ENCODE data around the gene SH3GL1. TPM values are rescaled to one million over a fixed set of nuclear protein-coding genes. Genes with fewer than 3 reads are reported as not detected.
A peak's percentile ranks its signal among the peaks of the same experiment; 100 is the strongest.

SH3GL1 gene
- total and polyA plus RNA-seq, 10 of the 15 experiments (the other 5 are each of a cell fraction or from before 2014, with no cell fraction given), result 0.93 to 47.4 (median 28.4) TPM

DNA sequence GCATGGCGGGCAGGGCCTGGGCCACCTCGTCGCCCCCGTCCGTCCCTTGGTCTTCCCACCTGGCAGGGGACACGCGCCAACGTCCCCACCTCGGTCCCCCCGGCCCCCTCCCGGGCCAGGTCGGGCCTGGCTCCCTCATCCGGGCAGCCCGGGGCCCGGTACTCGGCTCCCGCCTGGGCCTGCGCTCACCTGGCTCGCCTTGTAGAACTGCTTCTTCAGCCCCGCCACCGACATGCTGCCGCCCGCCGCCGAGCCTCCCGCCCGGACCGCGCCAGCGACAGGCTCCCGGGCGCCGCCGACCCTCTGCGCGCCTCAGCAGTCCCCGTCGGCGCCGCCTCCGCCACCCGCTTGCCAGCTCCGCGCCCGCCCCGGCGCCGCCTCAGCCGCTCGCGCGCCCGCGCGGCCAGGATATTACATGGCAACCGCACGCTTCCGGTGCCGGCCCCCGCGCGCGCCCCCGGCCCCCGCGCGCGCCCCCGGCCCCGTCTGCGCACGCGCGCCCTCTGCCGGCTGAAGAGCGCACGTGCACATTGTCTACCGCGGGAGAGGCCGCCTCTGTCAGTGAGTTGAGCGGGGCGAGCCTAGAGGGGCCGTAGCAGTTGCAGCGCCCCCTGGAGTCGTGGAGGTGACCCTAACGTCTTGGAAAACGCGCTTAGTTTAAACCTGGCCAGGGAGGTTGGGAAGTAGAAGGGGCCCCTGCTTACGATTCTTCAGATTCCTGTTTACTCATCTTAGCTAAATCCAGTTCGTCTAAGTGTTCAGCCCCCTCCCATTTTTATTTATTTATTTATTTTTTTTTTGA is at the start of gene SH3GL1 (continued):
- TF ChIP-seq, protein P1, sequence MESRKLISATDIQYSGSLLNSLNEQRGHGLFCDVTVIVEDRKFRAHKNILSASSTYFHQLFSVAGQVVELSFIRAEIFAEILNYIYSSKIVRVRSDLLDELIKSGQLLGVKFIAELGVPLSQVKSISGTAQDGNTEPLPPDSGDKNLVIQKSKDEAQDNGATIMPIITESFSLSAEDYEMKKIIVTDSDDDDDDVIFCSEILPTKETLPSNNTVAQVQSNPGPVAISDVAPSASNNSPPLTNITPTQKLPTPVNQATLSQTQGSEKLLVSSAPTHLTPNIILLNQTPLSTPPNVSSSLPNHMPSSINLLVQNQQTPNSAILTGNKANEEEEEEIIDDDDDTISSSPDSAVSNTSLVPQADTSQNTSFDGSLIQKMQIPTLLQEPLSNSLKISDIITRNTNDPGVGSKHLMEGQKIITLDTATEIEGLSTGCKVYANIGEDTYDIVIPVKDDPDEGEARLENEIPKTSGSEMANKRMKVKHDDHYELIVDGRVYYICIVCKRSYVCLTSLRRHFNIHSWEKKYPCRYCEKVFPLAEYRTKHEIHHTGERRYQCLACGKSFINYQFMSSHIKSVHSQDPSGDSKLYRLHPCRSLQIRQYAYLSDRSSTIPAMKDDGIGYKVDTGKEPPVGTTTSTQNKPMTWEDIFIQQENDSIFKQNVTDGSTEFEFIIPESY (IDR thresholded peaks at IDR 0.05), result no peak
- TF ChIP-seq RELA (IDR thresholded peaks at IDR 0.05; ENCODE audit: borderline replicate concordance, partially characterized antibody) (peak; percentile 53), CHD4 (IDR thresholded peaks at IDR 0.05) (no peak), BACH1 (IDR thresholded peaks at IDR 0.05; ENCODE audit: borderline replicate concordance) (peak; percentile 85), HDGF (IDR thresholded peaks at IDR 0.05) (no peak), STAT3 (IDR thresholded peaks at IDR 0.05; ENCODE audit: low read depth, low read length) (no peak), CBX5 (IDR thresholded peaks at IDR 0.05; ENCODE audit: low read depth) (no peak), MEF2A (IDR thresholded peaks at IDR 0.05; ENCODE audit: insufficient read depth, low read depth, low read length) (peak; percentile 76), RFX5 (IDR thresholded peaks at IDR 0.05; ENCODE audit: low read depth, low read length) (no peak), ZSCAN29 (IDR thresholded peaks at IDR 0.05) (0 out of 2 replicates have a peak, but pooled peaks have one; percentile 11), ZNF24 (IDR thresholded peaks at IDR 0.05) (peak; percentile 78), ASH2L (IDR thresholded peaks at IDR 0.05; ENCODE audit: borderline replicate concordance, low read depth) (no peak), SPI1 (IDR thresholded peaks at IDR 0.05; ENCODE audit: borderline replicate concordance, insufficient read depth, low read depth, low read length) (no peak), SIN3A (IDR thresholded peaks at IDR 0.05; ENCODE audit: low read depth, low read length) (peak; percentile 82), MXI1 (IDR thresholded peaks at IDR 0.05; ENCODE audit: low read depth, low read length) (no peak), SIX5 (IDR thresholded peaks at IDR 0.05; ENCODE audit: low read depth, low read length, severe bottlenecking) (peak; percentile 24), RB1 (IDR thresholded peaks at IDR 0.05; ENCODE audit: borderline replicate concordance) (peak; percentile 88; the same call in 1 of the 2 replicates)
- TF ChIP-seq, protein P2, sequence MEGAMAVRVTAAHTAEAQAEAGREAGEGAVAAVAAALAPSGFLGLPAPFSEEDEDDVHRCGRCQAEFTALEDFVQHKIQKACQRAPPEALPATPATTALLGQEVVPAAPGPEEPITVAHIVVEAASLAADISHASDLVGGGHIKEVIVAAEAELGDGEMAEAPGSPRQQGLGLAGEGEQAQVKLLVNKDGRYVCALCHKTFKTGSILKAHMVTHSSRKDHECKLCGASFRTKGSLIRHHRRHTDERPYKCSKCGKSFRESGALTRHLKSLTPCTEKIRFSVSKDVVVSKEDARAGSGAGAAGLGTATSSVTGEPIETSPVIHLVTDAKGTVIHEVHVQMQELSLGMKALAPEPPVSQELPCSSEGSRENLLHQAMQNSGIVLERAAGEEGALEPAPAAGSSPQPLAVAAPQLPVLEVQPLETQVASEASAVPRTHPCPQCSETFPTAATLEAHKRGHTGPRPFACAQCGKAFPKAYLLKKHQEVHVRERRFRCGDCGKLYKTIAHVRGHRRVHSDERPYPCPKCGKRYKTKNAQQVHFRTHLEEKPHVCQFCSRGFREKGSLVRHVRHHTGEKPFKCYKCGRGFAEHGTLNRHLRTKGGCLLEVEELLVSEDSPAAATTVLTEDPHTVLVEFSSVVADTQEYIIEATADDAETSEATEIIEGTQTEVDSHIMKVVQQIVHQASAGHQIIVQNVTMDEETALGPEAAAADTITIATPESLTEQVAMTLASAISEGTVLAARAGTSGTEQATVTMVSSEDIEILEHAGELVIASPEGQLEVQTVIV (IDR thresholded peaks at IDR 0.05; ENCODE audit: borderline replicate concordance, partially characterized antibody), result no peak
- TF ChIP-seq, protein P3, sequence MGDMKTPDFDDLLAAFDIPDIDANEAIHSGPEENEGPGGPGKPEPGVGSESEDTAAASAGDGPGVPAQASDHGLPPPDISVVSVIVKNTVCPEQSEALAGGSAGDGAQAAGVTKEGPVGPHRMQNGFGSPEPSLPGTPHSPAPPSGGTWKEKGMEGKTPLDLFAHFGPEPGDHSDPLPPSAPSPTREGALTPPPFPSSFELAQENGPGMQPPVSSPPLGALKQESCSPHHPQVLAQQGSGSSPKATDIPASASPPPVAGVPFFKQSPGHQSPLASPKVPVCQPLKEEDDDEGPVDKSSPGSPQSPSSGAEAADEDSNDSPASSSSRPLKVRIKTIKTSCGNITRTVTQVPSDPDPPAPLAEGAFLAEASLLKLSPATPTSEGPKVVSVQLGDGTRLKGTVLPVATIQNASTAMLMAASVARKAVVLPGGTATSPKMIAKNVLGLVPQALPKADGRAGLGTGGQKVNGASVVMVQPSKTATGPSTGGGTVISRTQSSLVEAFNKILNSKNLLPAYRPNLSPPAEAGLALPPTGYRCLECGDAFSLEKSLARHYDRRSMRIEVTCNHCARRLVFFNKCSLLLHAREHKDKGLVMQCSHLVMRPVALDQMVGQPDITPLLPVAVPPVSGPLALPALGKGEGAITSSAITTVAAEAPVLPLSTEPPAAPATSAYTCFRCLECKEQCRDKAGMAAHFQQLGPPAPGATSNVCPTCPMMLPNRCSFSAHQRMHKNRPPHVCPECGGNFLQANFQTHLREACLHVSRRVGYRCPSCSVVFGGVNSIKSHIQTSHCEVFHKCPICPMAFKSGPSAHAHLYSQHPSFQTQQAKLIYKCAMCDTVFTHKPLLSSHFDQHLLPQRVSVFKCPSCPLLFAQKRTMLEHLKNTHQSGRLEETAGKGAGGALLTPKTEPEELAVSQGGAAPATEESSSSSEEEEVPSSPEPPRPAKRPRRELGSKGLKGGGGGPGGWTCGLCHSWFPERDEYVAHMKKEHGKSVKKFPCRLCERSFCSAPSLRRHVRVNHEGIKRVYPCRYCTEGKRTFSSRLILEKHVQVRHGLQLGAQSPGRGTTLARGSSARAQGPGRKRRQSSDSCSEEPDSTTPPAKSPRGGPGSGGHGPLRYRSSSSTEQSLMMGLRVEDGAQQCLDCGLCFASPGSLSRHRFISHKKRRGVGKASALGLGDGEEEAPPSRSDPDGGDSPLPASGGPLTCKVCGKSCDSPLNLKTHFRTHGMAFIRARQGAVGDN (IDR thresholded peaks at IDR 0.05), result 0 out of 2 replicates have a peak, but pooled peaks have one; percentile 37
- TF ChIP-seq, protein P4, sequence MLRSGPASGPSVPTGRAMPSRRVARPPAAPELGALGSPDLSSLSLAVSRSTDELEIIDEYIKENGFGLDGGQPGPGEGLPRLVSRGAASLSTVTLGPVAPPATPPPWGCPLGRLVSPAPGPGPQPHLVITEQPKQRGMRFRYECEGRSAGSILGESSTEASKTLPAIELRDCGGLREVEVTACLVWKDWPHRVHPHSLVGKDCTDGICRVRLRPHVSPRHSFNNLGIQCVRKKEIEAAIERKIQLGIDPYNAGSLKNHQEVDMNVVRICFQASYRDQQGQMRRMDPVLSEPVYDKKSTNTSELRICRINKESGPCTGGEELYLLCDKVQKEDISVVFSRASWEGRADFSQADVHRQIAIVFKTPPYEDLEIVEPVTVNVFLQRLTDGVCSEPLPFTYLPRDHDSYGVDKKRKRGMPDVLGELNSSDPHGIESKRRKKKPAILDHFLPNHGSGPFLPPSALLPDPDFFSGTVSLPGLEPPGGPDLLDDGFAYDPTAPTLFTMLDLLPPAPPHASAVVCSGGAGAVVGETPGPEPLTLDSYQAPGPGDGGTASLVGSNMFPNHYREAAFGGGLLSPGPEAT (IDR thresholded peaks at IDR 0.05; ENCODE audit: low read depth), result peak; percentile 55; the same call in 1 of the 2 replicates
